SK-N-MC (cell line): ENCODE results near the gene AKAP1.

Experiments used
- EZH2 ChIP-seq: fragments of 200-600 bp; sonication (generic); IDR thresholded peaks from one replicate; pipeline ENCODE4 v1.6.1; 2017; ENCODE audit warnings: antibody characterized with exemption
- FOXP2 ChIP-seq: optimal IDR thresholded peaks from 2 replicates; pipeline ENCODE3; 2011; ENCODE audit warnings: mild to moderate bottlenecking, moderate library complexity; ENCODE audit not compliant: insufficient read depth; ENCODE audit errors: extremely low read length, control extremely low read depth
- POLR2AphosphoS5 ChIP-seq: IDR thresholded peaks from 2 replicates; pipeline ENCODE4 v1.6.1; 2012; ENCODE audit warnings: mild to moderate bottlenecking, low read depth, low read length, borderline replicate concordance

GRCh38 chr17:57143361-57143760 is 58.3 kb downstream of the AKAP1 start:
- TF ChIP-seq EZH2 (no peak), POLR2AphosphoS5 (no peak), FOXP2 (no peak)
